Activated naive CD4-positive, alpha-beta T cell (primary cell): ENCODE measurements around the gene FUT6.

Source experiments
- DNase-seq, 4 experiments: peaks; one replicate each; lab custom pipeline; 2025; lab: John Stamatoyannopoulos, UW

Gene FUT6

DNA sequence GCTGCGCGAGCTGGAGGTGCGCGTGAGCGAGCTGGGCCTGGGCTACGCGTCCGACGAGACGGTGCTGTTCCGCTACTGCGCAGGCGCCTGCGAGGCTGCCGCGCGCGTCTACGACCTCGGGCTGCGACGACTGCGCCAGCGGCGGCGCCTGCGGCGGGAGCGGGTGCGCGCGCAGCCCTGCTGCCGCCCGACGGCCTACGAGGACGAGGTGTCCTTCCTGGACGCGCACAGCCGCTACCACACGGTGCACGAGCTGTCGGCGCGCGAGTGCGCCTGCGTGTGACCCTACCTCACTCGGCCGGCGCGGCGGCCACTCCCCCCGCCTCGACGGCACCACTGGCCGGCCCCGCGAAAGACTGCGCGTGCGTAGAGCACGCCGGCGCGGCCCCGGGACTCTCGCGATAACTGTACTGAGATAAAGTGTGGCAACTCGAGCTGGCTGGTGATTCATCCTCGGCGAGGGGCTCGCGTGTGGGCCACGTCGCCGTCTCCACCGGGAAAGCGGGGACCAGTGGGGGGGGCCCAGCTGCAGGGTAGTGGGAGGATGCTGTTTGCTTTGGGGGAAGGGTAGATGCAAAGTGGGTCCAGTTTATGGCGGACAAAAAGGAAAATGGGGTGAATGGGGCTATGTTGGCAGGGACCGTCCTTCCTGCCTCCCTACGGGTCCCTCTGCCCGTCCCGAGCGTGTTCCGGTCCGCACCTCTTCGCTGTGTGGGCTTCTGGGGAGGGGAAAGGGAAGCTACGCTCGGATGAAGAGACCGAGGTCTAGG, 11.4 kb downstream of the FUT6 start:
- peak; percentile 82 to 95 (median 88) for DNase-seq

DNA sequence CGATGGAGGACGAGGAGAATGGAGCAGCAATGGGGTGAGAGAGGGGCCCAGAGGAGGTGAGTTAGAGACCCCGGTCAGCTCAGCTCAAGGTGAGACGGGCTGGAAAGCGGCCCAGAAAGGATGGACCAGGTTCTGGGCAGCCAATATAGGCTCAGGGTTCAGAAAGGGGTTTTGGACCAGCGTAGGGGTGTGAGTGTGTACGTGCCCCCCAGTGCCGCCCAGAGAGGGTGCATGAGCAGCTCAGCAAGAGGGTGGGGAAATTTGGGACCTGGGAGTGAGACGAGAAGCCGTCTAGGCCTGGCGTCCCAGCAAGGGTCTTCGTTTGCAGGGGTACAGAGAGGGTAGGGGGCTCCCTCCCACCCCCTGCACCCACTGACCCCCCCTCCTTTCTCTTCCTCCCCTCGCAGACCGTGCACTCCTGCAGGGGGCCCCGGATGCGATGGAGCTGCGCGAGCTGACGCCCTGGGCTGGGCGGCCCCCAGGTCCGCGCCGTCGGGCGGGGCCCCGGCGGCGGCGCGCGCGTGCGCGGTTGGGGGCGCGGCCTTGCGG, 12.1 kb downstream of the FUT6 start:
- no peak for DNase-seq

DNA sequence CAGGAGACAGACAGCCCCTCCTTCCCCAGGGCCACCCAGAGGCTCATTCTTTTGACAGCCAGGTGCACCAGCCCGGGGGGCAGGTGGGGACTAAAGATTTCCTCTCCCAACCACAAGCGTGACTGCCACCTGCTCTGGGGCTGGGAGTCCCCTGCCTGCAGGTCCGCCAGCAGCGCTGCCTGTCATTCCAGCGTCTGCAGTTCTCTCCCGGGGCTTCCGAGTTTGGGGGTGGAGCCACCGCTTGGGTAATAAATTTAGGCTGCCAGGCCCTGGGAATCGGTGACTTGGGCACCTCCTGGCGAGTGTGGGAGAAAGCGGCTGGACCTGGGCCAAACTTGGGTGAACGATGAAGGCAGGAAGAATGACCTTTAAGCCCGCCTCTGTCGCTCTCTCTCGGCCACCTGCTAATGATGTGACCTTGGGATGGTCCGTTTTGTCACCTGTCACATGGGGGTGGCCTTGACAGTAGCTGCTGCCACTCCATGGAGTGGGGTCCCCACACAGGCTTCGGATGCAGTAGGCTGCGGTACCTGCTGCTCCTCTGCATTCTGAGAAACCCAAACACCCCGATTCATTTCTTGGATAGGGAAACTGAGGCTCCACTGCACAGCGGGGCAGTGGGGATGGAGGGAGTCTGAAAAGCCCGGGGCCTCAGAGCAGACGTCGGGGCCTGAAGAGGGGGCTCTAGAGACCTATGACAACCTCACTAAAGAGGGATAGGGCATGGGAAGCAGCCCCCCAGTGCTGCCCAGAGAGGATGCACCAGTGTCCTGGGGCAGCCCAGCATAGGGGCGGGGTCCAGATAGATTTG, 12.8 kb downstream of the FUT6 start:
- peak in 1 of 4 experiments; percentile 8 for DNase-seq

DNA sequence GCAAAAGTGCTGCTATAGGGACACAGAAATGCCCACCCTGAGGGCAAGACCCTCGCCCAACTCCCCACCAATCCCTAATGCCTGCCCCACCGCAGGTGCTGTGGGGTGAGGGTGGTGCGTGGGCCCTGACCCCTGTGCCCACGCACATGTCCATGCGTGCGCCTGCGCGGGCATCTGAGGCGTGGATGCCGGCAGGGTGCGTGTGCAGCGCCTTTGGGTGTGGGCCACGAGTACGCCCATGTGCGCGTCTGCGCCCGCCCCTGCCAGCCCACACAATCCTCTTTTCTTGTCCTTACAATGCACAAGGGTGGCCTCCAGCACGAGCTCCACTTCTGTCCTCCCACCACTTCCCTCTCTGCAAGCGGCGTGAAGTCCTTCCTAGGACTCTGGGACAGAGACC, 14.3 kb downstream of the FUT6 start:
- DNase-seq, result no peak

DNA sequence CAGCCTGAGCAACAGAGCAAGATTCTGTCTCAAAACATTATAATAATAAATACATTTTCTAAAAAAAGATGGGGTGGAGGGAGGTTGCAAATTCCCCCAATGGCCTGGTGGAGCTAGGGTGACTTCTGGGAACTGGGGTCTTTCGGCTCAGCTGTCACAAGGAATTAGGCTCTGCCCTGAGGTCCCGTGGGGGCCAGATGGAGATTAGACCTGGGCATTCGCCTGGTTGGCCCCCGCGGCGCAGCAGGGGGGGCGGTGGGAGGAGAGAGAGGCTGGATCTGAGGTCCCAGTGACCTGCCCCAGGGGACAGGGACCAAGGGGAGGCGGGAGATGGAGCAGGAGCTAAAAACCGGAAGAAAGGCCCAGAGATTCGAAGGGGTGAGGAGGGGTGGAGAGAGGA, 14.8 kb downstream of the FUT6 start:
- DNase-seq, result no peak

DNA sequence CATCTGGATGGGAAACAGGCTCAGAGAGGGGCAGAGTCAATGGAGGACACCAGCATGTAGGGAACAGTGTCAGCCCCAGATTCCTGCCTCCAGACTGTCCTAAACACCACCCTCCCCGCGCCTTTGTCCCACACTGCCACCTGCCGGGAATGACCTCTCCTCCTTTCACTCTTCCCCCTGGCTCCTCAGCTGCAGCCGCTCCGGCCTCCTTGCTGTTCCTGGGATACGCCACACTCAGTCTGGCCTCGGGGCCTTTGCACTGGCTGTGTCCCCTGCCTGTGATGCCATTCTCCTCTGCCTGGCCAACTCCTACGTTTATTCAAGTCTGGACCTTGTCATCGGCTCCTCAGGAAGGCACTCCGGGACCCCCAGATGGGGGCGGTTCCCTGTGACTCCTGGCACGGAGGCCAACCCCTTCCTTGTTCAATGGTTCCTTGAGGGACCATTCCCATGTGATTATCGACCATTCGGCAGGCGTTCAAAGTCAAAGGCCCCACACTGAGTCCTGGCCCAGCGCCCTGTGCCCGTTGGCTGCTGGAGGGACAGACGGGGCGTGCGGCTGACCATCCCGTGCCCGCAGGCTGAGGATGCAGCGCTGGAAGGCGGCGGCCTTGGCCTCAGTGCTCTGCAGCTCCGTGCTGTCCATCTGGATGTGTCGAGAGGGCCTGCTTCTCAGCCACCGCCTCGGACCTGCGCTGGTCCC, 15.8 kb downstream of the FUT6 start:
- no peak for DNase-seq

DNA sequence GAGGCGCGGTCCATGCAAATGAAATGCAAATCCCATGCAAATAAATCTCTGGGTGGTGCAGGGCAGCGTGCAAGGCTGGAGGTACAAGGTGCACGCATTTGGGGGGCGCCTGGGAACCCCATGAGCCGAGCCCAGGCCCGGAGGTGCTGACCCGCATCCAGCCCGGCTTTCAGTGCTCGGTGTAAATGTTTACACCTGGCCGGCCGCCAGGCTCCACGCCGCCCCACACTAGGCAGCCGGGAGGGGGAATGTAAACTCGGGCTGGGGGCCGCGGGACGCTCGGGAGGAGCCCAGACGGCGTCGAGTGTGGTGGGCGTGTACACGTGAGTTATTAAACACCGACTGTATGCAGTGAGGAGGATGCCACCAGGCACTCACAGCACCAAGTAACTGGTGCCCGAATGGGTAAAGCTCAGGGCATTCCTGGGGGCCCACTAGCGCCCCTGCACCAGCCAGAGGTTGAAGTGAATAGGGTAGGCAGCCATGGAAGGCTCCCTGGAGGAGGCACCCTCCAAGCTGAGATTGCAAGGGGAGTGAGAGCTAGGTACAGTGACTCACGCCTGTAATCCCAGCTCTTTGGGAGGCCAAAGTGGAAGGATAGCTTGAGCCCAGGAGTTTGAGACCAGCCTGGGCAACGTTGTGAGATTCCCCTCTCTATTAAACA, 17.2 kb downstream of the FUT6 start:
- no peak for DNase-seq

DNA sequence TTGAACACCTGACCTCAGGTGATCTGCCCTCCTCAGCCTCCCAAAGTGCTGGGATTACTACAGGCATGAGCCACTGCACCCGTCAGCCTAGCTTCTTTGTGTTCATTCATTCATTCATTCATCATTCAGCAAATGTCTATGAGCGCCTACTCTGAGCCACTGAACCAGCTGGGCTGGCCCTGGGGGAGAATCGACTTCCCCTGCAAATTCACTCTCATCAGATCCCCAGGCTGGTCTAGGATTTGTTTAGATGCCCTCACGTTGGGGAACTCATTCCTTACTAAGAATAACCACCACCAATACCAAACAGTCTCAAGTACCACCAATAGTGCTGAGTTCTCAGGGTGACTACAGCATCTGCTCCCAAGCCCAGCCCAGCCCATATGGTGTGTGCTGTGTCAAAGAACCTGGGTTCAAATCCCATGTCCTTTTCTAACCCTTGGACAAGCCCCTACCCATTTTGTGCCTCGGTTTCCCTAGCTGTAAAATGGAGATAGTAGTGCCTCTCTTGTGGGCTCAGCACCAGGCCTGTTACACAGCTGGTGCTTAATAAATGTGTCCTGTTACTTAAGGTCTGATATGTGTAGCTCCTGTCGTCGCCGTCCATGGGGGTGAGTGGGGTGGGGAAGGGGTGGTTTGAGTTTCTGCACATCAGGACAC, 17.9 kb downstream of the FUT6 start:
- no peak for DNase-seq

DNA sequence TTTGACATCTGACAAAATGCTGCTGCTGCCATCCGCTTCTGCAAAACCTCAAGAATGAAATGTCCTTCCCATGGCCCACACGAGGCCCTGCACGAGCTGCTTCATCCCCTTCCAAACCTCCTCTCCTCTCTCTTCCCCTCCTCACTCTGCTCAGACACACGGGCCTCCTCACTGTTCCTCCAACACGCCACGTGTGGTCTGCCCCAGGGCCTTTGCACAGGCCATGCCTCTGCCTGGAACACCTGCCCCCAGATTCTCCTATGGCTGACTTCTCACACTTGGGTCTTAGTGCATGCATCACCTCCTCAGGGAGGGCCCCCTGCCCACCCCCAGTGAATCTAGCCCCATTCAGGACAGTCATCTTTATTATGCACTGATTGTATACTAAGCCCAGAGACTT, 18.7 kb downstream of the FUT6 start:
- no peak for DNase-seq

DNA sequence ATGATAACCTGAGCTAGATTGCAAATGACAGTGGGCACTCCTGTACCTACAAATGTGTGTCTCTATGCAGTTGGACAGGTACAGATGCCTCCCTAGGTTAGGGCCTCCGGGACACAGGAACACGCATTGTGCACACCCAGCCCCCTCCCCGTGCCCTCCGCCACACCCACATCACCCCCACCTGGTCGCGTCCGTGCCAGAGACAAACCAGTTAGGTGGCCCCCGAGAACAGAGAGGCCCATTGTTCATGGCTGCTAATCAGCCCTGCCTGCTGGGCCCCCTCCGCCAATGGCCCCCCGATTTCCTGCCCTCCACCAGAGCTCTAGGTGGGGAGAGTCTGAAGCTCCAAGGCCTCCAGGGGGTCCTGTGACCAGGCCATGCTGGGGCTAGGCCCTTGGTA, 20.9 kb downstream of the FUT6 start:
- no peak for DNase-seq

DNA sequence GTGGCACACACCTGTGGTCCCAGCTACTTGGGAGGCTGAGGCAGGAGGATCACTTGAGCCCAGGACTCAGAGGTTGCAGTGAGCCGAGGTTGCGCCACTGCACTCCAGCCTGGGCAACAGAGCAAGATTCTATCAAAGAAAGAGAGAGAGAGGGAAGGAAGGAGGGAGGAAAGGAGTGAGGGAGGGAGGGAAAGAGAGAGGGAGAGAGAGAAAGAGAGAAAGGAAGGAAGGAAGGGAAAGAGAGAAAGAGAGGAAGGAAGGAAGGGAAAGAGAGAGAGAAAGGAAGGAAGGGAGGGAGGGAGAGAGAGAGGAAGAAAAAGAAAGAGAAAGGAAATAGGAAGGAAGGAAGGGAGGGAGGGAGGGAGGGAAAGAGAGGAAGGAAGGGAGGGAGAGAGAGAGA, 22.3 kb downstream of the FUT6 start:
- DNase-seq, result no peak

DNA sequence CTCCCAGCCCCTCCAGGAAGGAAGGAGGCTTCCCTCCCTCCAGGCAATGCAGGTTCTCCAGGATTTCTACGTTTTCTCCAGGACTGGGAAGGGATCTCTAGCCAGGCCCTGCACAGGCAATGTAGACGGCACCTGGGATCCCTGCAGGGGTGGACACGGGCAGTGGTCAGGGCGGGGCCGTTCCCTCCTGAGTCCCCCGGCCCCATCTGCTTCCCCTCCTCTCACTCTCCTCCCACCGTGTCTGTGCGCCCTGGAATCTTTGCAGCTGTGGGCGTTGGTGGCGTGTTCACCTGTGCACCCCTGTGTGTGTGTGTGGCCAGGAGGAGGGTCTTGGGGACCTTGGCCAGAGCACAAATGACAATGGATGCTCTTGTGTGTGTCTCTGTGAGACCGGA, 24.7 kb downstream of the FUT6 start:
- no peak for DNase-seq

DNA sequence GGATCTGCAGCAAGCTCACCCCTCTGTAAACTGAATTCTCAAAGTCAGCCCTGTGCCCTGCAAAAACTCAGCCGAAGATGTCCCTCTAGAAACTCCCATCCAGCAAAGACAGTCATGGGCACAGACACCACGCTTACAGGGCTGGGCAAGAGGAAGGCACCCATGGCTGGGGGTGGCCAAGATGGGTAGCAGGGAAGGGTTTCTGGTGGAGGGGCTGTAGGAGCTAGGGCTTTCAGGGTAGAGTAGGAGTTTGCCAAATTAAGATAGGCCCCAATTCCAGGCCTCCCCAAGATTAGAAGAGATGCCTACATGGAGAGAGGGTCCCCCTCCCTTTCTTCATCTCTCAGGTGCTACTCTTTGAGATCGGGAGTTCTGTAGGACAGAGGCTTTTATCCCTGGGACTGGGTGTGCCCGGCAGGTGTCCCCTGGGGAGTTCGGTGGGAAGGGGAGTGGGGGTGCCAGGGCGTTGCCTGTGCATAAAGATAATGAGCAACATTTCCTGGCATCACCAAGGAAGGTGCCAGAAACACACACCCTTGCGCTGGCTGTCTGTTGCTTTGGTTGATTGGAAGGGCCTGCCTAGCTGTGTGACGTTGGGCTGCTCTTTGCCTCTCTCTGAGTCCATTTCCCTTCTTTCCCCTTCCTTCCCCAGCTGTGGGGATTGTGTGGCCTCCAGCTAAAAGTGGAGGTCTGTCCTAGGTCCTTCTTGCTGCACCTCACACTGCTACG, 25.2 kb downstream of the FUT6 start:
- no peak for DNase-seq

DNA sequence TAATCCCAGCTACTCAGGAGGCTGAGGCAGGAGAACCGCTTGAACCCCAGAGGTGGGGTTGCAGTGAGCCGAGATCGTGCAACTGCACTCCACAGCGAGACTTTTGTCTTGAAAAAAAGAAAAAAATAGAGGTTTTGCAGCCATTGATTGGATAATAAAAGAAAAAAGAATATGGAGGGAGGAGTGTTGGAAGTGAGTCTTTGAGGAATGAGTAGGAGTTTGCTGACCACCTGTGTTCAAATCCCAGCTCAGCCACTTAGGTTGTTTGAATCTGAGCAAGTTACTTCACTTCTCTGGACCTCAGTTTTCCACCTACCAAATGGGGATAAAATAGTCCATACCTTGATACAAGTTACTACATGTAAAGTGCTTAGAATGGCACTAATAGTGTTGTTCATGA, 28.4 kb downstream of the FUT6 start:
- no peak for DNase-seq

DNA sequence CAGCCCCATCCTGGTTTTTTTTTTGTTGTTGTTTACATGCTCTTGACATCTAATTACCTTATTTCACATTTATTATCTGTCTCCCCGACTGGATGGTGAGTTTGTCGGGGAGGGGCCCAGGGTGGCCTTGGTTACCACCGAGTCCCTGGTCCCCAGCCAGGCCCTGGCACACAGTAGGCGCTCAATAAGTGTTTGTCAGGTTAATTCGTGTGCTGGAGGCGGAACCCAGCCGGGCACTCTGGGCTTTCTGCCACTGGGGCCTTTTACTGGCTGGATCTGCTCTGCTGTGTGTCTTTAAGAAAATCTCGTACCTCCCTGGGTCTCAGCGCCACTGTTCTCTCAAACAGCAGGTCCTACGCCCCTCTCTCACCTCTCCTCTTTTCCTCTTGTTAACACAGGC, 30.0 kb downstream of the FUT6 start:
- no peak for DNase-seq

DNA sequence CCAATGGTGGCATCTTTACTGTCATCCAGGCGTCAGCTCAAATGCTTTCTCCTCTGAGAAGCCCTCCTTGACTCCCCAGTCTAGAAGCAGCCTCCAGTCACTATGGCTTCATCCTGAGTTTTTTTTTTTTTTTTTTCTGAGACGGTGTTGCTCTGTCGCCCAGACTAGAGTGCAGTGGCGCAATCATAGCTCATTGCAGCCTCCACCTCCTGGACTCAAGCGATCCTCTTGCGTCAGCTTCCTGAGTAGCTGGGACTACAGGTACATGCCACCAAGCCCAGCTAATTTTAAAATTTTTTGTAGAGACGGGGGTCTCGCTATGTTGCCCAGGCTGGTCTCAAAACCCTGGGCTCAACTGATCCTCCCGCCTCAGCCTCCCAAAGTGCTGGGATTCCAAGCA, 30.4 kb downstream of the FUT6 start:
- no peak for DNase-seq

DNA sequence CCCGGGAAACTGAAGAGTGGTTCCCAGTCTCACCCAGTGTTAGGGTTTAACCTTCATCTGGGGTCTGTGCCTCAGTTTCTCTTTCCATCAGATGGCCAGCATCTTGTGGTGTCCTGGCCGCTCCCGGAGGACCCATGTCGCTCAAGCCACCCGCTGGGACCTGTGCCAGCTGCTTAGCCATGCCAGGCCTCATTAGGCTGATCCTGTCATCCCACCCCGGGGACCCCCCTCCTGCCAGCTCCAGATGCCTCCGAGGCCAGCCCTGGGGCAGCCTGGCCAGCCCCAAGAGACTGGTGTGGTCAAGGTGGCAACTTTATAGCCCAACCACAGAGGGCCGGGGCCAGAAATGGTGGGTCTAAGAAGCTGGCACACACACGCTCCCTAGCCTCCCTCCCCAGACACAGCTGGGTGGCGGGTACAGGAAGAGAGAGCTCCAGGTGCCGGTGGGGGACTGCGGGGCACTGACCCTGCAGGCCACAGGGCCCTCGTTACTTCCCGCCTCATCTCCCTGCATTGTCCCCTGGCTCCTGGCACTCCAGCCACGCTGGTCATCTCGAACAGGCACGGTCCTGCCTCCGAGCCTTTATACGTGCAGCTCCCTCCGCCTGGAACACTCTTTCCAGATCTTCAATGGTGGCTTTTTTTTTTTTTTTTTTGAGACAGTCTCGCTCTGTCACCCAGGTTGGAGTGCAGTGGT, 31.2 kb downstream of the FUT6 start:
- no peak for DNase-seq

DNA sequence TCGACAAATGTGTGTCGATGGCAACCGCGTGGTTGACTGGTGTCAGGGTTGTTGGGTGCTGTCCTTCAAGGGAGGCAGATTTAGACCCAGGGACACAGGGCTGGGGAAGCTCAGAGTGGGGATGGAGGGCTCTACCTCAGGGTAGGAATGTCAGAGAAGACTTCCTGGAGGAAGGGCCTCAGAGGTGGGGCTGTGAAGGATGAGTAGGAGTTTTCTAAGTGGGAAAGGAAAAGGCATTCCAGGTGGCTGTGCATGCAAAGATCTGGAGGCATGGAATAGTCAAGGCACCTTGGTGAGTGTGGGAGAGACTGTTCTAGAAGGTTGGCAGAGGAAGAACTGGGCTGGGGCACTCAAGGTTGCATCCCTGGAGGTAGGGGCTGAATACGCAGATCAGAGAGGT, 32.6 kb downstream of the FUT6 start:
- DNase-seq, result no peak

DNA sequence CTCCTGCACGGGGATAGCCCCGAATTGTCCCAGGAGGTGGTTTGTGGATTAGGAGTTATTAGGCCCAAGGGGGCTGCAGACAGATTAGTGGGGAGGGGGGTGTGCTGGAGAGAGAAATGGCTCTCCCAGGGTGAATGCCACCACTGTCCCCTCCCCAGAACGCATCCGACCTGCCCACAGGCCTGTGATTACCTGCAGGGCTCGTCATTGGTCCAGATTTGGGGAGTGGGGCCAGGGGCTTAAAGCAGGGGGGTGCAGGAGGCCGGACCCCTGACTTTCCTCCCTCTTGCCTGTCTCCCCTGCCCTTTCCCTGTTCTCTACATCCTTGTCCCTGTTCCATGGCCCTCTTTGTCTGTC, 33.4 kb downstream of the FUT6 start:
- no peak for DNase-seq

DNA sequence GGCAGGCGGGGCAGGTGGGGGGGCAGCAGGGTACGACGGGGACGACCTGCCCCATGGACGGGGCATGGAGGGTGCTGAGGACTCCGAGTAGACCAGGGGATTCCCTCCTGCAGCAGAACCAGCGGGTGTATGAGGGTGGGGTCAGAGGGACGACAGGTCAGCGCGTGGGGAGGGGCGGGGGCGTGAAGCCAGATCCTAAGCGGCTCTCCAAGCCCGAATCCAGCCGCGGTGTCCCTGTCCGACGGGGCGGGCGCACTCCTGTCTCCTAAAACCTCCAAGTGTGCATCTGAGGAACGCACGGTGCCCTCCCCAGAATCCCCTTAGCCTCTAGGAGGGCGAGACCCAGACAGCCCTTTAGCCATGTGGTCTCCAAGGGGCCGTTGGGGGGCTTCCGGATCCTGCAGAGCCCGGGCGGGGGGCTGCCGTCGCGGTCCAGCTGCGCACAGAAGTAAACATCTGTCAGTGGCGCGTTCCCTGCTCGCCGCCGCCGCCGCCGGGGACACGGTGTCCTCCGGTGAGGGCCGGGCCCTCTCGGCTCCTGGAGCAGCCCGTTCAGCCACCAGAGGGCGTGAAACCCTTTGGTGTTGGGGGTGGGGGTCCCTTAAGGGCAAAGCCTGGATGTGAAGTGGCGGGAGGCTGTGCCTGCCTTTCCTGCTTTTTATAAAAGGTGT, 33.9 kb downstream of the FUT6 start:
- DNase-seq, result peak in 3 of 4 experiments; percentile 32 to 70 (median 33)
